ELF-1 (cell line): ENCODE measurements around the gene CREG2.

Experiments used
- DNase-seq: peaks from one replicate; pipeline ENCODE4 v3.0.0-alpha.2; 2016; ENCODE audit warnings: low read depth, low spot score

CREG2 gene

GRCh38 chr2:101387151-101387834, at the start of gene CREG2:
Gene CREG2 (minus strand): TSS chr2:101387503. CDS start chr2:101387457, 46 bp downstream.
- peak; percentile 78 for DNase-seq

DNA sequence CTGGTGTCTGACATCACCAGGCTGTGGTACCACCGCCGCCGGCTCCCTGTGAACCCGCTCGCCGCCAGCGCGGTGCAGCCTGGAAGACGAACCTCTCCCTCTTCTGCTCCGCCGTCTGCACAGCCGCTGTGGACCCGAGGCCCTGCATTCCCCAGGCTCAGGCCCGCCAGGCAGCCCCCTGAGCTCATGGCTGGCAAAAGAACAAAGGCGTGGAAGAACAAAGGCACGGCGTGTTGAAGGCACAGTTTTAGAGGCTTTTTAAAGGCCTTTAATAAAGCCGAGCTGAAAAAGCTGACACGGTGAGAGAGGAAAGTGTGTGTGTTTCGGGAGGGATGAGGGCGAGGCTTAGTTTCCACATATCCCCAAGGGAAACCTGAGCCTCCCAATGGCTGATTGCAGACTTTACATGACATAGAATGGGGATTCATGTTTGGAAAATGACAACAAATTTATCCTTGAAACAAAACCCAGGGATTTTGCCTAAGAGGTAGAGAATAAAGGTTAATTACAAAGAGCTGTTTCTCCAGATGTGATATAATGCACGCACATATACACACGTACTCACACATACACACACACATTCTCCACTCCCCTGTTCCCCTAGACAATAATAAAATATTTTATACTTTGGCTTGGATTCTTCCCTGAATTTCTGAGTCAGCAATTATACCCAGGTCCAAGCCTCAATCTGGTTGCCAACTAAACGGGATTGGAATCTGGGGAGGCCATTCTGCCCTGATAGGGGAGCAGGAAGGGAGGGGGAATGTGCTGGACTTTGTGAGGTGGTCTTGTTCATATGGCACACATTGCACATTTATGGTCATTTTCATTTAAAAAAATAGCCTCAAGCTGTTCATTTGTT, 47.9 kb upstream of the CREG2 start:
- peak; percentile 86 for DNase-seq

DNA sequence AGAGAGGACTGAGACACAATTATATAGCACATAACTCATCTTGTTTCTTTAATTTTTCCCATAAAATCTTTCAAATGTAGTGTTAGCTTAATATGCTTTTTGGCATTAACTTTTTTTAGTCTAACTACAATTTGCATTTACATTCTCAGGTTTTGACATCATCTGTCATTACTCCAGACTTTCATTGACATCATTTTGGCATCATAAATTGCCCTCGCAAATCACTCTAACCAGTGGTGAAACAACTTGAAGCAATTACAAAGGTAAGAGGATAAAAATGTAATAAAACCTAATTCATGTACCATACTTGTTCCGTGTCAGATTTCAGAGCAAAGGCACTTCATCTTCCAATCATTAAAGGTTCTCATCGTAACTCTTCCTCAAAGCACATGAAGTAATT, 46.2 kb upstream of the CREG2 start:
- DNase-seq: no peak

- DNase-seq: peak; percentile 60
Measured at GRCh38 chr2:101432411-101433181, 45.3 kb upstream of the CREG2 start.

GRCh38 chr2:101431486-101431885, 44.2 kb upstream of the CREG2 start:
- DNase-seq: no peak

DNA sequence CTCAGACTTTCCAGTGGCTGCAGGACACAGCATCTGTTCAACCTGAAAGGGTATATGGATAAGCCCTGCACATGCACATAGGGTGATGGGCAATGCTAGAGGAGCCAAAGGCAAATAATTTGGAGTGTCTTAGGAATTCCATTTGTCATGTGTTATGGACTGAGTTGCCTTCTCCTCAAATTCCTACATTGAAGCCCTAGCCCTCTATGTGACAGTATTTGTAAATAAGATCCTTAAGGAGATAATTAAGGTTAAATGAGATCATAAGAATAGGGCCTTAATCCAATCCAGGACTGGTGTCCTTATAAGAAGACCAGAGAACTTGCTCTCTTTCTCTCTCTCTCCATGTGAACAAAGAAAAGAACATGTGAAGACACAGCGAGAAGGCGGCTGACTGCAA, 42.9 kb upstream of the CREG2 start:
- DNase-seq: no peak

DNA sequence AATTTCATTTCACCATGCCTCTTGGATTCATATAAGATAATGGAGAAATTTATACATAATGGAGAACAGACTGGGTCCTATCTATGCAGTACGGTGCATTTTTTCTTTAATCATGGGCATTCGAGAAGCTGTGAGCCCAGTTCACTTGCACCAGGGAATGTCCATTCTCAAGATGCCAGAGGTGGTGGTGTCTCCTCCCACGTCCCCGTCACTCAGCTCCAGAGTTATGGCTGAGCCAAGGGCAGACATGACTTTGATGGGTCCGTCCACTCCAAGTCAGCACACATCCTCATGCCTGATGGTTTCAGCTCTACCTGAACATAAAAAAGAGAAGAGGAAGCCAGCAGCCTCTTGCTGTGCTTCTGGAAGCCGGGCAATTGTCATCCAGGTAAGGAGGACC, 42.1 kb upstream of the CREG2 start:
- DNase-seq: no peak

- DNase-seq: no peak
Measured at GRCh38 chr2:101428422-101429176, 41.3 kb upstream of the CREG2 start.

GRCh38 chr2:101427743-101428142, 40.4 kb upstream of the CREG2 start:
- DNase-seq: no peak

GRCh38 chr2:101427240-101427639, 39.9 kb upstream of the CREG2 start:
- no peak for DNase-seq

DNA sequence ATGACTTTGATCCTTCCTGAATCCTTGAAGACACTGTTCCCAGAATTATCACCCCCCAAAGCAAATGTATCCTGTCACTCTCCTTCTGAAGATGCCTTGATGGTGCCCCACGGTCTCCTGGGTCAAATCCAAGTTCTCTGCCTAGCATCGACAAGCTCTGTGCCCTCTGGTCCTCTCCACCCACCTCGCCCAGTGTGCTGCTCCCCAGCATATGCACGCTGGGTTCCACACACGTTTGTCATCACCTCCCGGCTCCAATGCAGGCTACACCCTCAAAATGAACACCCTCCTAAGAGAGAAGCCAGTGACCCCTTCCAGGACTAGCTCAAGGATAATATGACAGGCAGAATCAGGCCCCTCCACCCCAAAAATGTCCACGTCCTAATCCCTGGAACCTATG, 39.5 kb upstream of the CREG2 start:
- no peak for DNase-seq

GRCh38 chr2:101420623-101421022, 33.3 kb upstream of the CREG2 start:
- no peak for DNase-seq

DNA sequence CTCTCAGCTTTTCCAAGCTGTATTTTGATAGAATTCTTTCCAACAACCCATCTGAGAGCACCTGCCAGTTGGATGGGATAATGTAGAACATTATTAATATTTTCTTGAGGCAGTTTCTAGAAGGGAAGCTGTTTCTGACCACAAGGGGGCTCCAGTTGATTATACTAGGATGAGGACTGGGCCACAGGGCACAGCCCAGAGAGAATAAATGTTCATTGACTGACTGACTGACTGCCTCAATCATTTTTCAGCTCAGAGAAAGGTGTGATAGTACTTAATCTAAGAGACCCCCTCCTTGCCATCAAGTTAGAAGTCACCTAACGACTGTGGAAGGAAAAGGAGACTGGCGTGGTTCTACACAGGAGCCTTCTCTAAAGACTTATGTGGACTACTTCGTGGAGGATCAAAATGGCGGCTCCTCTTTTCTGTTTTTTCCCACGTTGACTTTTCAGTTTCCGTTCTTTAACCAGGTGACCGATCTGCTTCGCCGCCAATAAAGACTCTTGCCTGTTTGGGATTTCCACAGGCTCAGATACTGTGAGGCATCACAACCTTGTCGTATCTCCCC, 31.9 kb upstream of the CREG2 start:
- DNase-seq: no peak

DNA sequence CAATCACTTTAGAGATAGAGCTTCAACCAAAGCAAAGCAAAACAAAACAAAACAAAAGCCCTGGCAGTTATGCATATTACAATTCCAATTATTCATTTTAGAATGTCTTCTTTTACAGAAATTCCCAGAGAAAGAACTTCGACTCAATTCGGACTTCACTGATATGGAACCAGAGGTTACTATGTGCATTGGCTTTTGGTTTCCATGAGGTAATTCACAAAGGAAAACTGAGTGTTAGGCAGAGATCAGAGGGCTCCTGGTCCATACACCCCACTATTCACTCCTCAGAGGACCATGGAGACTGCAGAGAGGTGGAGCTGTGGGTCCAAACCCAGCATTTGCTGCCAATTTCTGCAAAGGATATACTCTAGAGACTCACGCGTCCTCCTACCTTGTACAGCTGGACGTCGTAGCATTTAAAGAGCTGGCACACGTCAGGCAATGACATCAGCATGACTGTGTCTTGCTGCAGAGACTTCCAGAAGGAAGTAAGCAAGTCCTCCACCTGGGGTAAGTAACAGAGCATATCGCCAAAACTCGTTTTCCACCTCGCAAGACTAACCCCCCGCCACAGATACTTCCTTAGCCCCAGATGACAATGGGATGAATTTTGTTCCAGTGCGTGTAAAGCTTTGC, 31.3 kb upstream of the CREG2 start:
- DNase-seq: no peak

DNA sequence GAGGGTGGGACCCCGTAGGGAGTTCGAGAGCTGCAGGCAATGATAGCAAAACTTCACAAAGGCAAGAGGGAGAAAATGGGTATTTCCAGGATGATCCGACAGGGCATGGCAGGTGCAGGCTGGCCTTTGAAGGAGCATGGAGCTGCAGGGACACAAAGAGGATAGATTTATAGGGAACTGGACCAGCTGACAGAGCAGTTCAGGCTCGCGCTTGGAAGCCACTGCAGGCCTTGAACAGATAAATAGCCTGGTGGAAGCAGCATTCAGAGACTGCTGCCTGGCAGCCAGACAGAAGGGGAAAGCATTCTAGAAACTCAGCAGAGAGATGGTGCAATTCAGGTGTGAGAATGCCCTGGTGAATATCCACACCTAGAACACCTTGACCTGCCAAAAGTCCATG, 29.3 kb upstream of the CREG2 start:
- no peak for DNase-seq

DNA sequence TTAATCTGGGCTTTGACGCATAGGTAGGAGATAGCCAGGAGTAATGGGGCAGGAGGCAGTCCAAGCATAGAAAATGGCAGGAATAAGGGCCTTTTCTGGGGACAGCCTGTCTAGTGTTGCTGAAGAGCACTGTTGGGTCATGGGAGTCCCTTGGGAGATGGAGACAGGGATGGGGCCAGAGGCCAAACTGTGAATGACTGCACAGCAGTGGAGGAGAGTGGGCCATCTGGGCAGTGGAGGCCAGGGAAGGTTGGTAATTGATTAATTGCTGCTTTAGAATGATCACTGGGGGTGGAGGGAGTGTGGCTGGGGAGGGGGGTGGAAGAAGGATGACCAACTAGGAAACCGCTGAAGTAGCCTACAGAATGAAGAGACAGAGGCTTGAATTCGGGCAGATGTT, 28.6 kb upstream of the CREG2 start:
- no peak for DNase-seq

DNA sequence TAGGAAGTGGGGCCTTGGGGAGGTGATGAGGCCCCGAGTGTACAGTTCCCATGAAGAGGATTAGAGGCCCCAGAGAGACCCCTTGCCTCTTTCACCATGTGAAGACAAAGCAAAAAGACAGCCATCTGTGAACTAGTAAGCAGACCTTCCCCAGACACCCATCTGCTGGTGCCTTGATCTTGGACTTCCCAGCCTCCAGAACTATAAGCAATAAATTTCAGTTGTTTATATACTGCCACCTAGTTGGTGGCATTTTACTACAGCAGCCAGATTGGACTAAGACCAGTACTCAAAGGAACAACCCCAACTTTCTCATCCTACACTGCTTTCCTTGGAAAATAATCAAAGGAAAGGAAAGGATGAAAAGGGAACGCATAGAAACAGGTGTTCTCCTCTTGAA, 27.9 kb upstream of the CREG2 start:
- no peak for DNase-seq

- DNase-seq: no peak
Measured at GRCh38 chr2:101412092-101412694, 24.9 kb upstream of the CREG2 start.

GRCh38 chr2:101410746-101411145, 23.4 kb upstream of the CREG2 start:
- DNase-seq: no peak

- no peak for DNase-seq
Measured at GRCh38 chr2:101410114-101410513, 22.8 kb upstream of the CREG2 start.
